CD14-positive monocyte (primary cell): ENCODE data around the gene MKKS. TPM values are rescaled to one million over a fixed set of nuclear protein-coding genes. Genes with fewer than 3 reads are reported as not detected.

Experiments
- DNase-seq, 3 donors: peaks; one replicate each; pipeline ENCODE4 v3.0.0-alpha.2; 2011 to 2022
- H2AFZ ChIP-seq: 2 replicates; pipeline ENCODE4 v1.6.0; 2012; ENCODE audit warnings: mild to moderate bottlenecking, low read depth, low read length, inconsistent platforms; ENCODE audit not compliant: insufficient read depth, poor library complexity, severe bottlenecking
- H3K27ac ChIP-seq, 2 donors: 1 replicate in 1 of 2; 2 replicates in 1 of 2; pipeline ENCODE4 v1.5.1; 2012 to 2013; ENCODE audit warnings: low read length in 2 of 2, control low read depth in 1 of 2, inconsistent platforms in 1 of 2, low read depth in 1 of 2, mild to moderate bottlenecking in 1 of 2
- H3K27me3 ChIP-seq, 2 donors: one replicate each; pipeline versions ENCODE4 v1.6.0 to v1.6.1; 2011 to 2013; ENCODE audit warnings: low read length in 2 of 2; ENCODE audit not compliant: control insufficient read depth in 2 of 2, insufficient read depth in 2 of 2
- H3K36me3 ChIP-seq, 2 donors: replicated peaks in 1 of 2; 1 replicate in 1 of 2; 2 replicates in 1 of 2; pipeline versions ENCODE4 v1.5.1 to v1.6.1; 2012 to 2013; ENCODE audit warnings: low read length in 2 of 2, control low read depth in 1 of 2, inconsistent platforms in 1 of 2, mild to moderate bottlenecking in 1 of 2; ENCODE audit not compliant: insufficient read depth in 2 of 2, control insufficient read depth in 1 of 2
- H3K4me1 ChIP-seq, 2 donors: 1 replicate in 1 of 2; 2 replicates in 1 of 2; pipeline versions ENCODE4 v1.5.1 to v1.6.1; 2012 to 2013; ENCODE audit warnings: low read length in 2 of 2, control low read depth in 1 of 2, inconsistent platforms in 1 of 2, mild to moderate bottlenecking in 1 of 2, moderate library complexity in 1 of 2; ENCODE audit not compliant: insufficient read depth in 2 of 2, control insufficient read depth in 1 of 2
- H3K4me2 ChIP-seq: replicated peaks from 2 replicates; pipeline ENCODE3; 2012; ENCODE audit warnings: low read length, moderate library complexity, mild to moderate bottlenecking; ENCODE audit not compliant: poor library complexity, severe bottlenecking; ENCODE audit errors: extremely low read depth
- H3K4me3 ChIP-seq, 3 experiments: fragments of 200-600 bp in 1 of 3; sonication (generic) in 1 of 3; replicated peaks in 1 of 3; 1 replicate in 2 of 3; 2 replicates in 1 of 3; pipeline ENCODE4 v1.5.1; 2011 to 2013; ENCODE audit warnings: low read length in 3 of 3, mild to moderate bottlenecking in 3 of 3, control low read depth in 2 of 3, low read depth in 2 of 3, inconsistent platforms in 1 of 3, moderate library complexity in 1 of 3
- H3K79me2 ChIP-seq: 2 replicates; pipeline ENCODE4 v1.6.0; 2012; ENCODE audit warnings: mild to moderate bottlenecking, control low read depth, inconsistent platforms, low read length, moderate library complexity; ENCODE audit not compliant: insufficient read depth
- H3K9ac ChIP-seq: 2 replicates; pipeline ENCODE4 v1.6.0; 2017; ENCODE audit warnings: low read length, mild to moderate bottlenecking; ENCODE audit not compliant: insufficient read depth, poor library complexity, severe bottlenecking
- H3K9me3 ChIP-seq, 2 donors: replicated peaks in 1 of 2; 1 replicate in 1 of 2; 2 replicates in 1 of 2; pipeline versions ENCODE4 v1.5.1 to v1.6.1; 2012 to 2013; ENCODE audit warnings: low read length in 2 of 2, control low read depth in 1 of 2; ENCODE audit not compliant: control insufficient read depth in 1 of 2, insufficient read depth in 1 of 2
- H4K20me1 ChIP-seq: 2 replicates; pipeline ENCODE4 v1.6.0; 2012; ENCODE audit warnings: mild to moderate bottlenecking, low read length, control low read depth, moderate library complexity; ENCODE audit not compliant: insufficient read depth
- H3K27ac Mint-ChIP-seq, 7 donors: one replicate each; pipeline ENCODE4 v1.8.0; 2020; ENCODE audit warnings: mild to moderate bottlenecking in 7 of 7, mixed read lengths in 7 of 7, moderate library complexity in 6 of 7, inconsistent platforms in 2 of 7
- H3K27me3 Mint-ChIP-seq, 3 donors: one replicate each; pipeline ENCODE4 v1.8.0; 2021 to 2022; ENCODE audit warnings: low read depth in 3 of 3, mild to moderate bottlenecking in 3 of 3, mixed read lengths in 3 of 3, moderate library complexity in 3 of 3, inconsistent platforms in 1 of 3
- H3K36me3 Mint-ChIP-seq, 2 donors: one replicate each; pipeline ENCODE4 v1.8.0; 2020; ENCODE audit warnings: mixed read lengths in 2 of 2, inconsistent platforms in 1 of 2, mild to moderate bottlenecking in 1 of 2
- H3K4me1 Mint-ChIP-seq: one replicate; pipeline ENCODE4 v1.8.0; 2020; ENCODE audit warnings: mild to moderate bottlenecking, mixed read lengths
- H3K4me3 Mint-ChIP-seq, 2 donors: one replicate each; pipeline ENCODE4 v1.8.0; 2020; ENCODE audit warnings: mild to moderate bottlenecking in 2 of 2, mixed read lengths in 2 of 2, moderate library complexity in 1 of 2
- H3K9me3 Mint-ChIP-seq, 7 donors: one replicate each; pipeline ENCODE4 v1.8.0; 2020 to 2022; ENCODE audit warnings: mixed read lengths in 7 of 7, mild to moderate bottlenecking in 6 of 7, moderate library complexity in 6 of 7, inconsistent platforms in 2 of 7
- WGBS: methylation state at CpG from one replicate; pipeline ENCODE4 v1.1.5; 2013; ENCODE audit warnings: missing lambda C conversion rate; ENCODE audit not compliant: insufficient coverage; 5-methylcytosine and 5-hydroxymethylcytosine counted together
- intact Hi-C, 2 donors: fragments of 100-400 bp; cut with micrococcal nuclease; formaldehyde crosslinking; loops; one replicate each; pipeline versions ENCODE4 v1.15.0 to v1.15.1; 2023
- polyA plus RNA-seq, 3 donors: library from polyadenylated mRNA; depleted of rRNA in 1 of 3; unstranded in 2 of 3; stranded (reverse) in 1 of 3; fragments of 300-500 nt in 2 of 3; fragments of >200 nt in 1 of 3; fragmentation: Illumina TruSeq in 2 of 3; gene quantifications; 1 replicate in 2 of 3; 2 replicates in 1 of 3; pipeline ENCODE4 v1.2.3, GENCODE V29; 2012 to 2021
- TF ChIP-seq, protein P1 (sequence below): fragments of 200-600 bp; IDR thresholded peaks from one replicate; pipeline ENCODE4 v1.8.0; 2022; ENCODE audit warnings: antibody characterized with exemption, mild to moderate bottlenecking

The MKKS gene
- polyA plus RNA-seq, 3 donors = 4.8 to 34.6 (median 31.8) TPM

DNA sequence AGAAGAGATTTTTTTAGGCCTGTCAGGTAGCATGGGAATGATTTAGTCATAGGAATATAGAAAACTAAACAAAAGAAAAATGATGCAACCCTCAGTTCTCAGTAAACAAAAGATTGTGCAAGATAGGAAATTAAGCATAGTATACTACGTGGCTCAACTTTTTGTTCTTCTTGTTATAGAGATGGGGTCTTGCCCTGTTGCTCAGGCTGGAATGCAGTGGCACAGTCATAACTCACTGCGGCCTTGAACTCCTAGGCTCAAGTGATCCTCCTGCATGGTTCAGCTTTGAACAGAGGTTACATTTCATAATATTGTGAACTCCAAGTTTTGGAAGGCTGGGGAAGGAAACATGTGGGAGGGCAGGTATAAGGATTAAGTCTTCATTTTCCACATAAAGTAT, 29.6 kb upstream of the MKKS start:
- Histone ChIP-seq H3K27ac (no peak overlapping the region), H3K4me3 (no peak overlapping the region), H3K36me3 (peaks cover 0 to under 1% of the 10 kb centered on the region in 2 donors), H2AFZ (no peak overlapping the region), H3K79me2 (peaks cover 28% of the 10 kb centered on the region), H3K27me3 (no peaks in the 10 kb centered on the region), H3K9ac (no peak overlapping the region), H4K20me1 (no peaks in the 10 kb centered on the region), H3K4me1 (peaks cover under 1 to 6% of the 10 kb centered on the region in 2 donors), H3K9me3 (peaks cover 10 to 16% of the 10 kb centered on the region in 2 donors), H3K4me2 (no peak overlapping the region)
- TF ChIP-seq, protein P1, sequence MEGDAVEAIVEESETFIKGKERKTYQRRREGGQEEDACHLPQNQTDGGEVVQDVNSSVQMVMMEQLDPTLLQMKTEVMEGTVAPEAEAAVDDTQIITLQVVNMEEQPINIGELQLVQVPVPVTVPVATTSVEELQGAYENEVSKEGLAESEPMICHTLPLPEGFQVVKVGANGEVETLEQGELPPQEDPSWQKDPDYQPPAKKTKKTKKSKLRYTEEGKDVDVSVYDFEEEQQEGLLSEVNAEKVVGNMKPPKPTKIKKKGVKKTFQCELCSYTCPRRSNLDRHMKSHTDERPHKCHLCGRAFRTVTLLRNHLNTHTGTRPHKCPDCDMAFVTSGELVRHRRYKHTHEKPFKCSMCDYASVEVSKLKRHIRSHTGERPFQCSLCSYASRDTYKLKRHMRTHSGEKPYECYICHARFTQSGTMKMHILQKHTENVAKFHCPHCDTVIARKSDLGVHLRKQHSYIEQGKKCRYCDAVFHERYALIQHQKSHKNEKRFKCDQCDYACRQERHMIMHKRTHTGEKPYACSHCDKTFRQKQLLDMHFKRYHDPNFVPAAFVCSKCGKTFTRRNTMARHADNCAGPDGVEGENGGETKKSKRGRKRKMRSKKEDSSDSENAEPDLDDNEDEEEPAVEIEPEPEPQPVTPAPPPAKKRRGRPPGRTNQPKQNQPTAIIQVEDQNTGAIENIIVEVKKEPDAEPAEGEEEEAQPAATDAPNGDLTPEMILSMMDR = no peak
- no CpG with 5 or more reads among the region's 2 CpGs for whole genome bisulfite sequencing
- Mint-ChIP-seq H3K4me3 (no peak overlapping the region), H3K4me1 (peaks cover 29% of the 10 kb centered on the region), H3K27me3 (peaks cover 0 to 2% (median 0%) of the 10 kb centered on the region in 3 donors), H3K36me3 (peaks cover 24 to 38% of the 10 kb centered on the region in 2 donors), H3K9me3 (peaks cover 9 to 22% (median 15%) of the 10 kb centered on the region in 7 donors), H3K27ac (peak overlapping the region in 2 of 7 donors; percentile 13 to 70)
- peak in 2 of 3 donors; percentile 20 to 42 for DNase-seq
- intact Hi-C loops = no loop called here

DNA sequence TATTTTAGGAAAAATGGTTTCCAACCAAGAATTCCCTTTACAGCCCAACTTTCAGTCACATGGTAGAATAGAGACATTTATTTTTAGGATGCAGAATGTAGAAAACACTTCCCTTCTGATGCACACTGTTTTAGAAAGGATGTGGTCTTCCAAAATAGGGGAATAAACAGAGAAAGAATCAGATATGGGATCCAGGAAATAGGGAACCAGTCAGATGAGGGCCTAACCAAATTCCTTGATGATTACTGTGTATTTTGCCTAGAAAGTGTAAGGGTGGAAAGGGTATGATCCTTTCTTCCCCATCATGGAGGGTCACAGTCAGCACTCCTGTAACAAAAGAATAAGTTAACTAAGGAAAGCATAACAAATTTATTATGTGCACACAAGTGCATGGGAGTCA, 28.5 kb upstream of the MKKS start:
- H3K4me1 Mint-ChIP-seq = peaks cover 21% of the 10 kb centered on the region
- H2AFZ ChIP-seq = no peak overlapping the region
- DNase-seq = no peak
- no peaks in the 10 kb centered on the region for H3K27me3 ChIP-seq
- intact Hi-C loops = no loop called here
- H3K9ac ChIP-seq = no peak overlapping the region
- H3K27ac ChIP-seq = no peak overlapping the region
- H3K4me3 ChIP-seq = no peak overlapping the region
- H3K27me3 Mint-ChIP-seq = peaks cover 0 to 2% (median 0%) of the 10 kb centered on the region in 3 donors
- TF ChIP-seq, protein P1 = no peak
- peaks cover 0 to 4% of the 10 kb centered on the region in 2 donors for H3K4me1 ChIP-seq
- no peak overlapping the region for H3K4me2 ChIP-seq
- H3K27ac Mint-ChIP-seq = peak overlapping the region in 2 of 7 donors; percentile 32 to 61
- H3K79me2 ChIP-seq = peaks cover 32% of the 10 kb centered on the region
- no peak overlapping the region for H3K4me3 Mint-ChIP-seq
- H3K36me3 Mint-ChIP-seq = peaks cover 31 to 47% of the 10 kb centered on the region in 2 donors
- H4K20me1 ChIP-seq = no peaks in the 10 kb centered on the region
- H3K36me3 ChIP-seq = peaks cover 0 to 7% of the 10 kb centered on the region in 2 donors
- H3K9me3 ChIP-seq = peaks cover 10 to 19% of the 10 kb centered on the region in 2 donors
- H3K9me3 Mint-ChIP-seq = peaks cover 10 to 27% (median 17%) of the 10 kb centered on the region in 7 donors
